HepG2 (cell line): Measurements from ENCODE around the gene AGR3. TPM values are rescaled to one million over a fixed set of nuclear protein-coding genes. Genes with fewer than 3 reads are reported as not detected.

Experiments used
- AKNA ChIP-seq: sonication (generic); formaldehyde crosslinking; IDR thresholded peaks from 2 replicates; pipeline ENCODE4 v1.4.0; 2020; ENCODE audit warnings: missing genetic modification reagents, borderline replicate concordance
- ATF7-NPFF ChIP-seq: sonication (generic); formaldehyde crosslinking; IDR thresholded peaks from 2 replicates; pipeline ENCODE4 v1.8.1; 2023; ENCODE audit warnings: mild to moderate bottlenecking, low read depth, missing genetic modification reagents, moderate library complexity
- CCDC6 ChIP-seq: sonication (generic); formaldehyde crosslinking; IDR thresholded peaks from 2 replicates; pipeline ENCODE4 v1.8.1; 2022; ENCODE audit warnings: mild to moderate bottlenecking, missing genetic modification reagents, moderate library complexity
- FOXC1 ChIP-seq: sonication (generic); formaldehyde crosslinking; IDR thresholded peaks from 2 replicates; pipeline ENCODE4 v1.8.0; 2022; ENCODE audit warnings: mild to moderate bottlenecking, missing genetic modification reagents, borderline replicate concordance
- IRF1 ChIP-seq: sonication (generic); formaldehyde crosslinking; IDR thresholded peaks from 2 replicates; pipeline ENCODE4 v1.4.0; 2020; ENCODE audit warnings: low read depth, mild to moderate bottlenecking, missing genetic modification reagents
- KDM3A ChIP-seq: IDR thresholded peaks from 2 replicates; pipeline ENCODE4 v1.6.1; 2018; ENCODE audit warnings: low read depth, missing compliant biosample characterization
- MNT ChIP-seq: fragments of 450-650 bp; IDR thresholded peaks from 2 replicates; pipeline ENCODE4 v1.6.1; 2016
- MXD4 ChIP-seq: IDR thresholded peaks from 2 replicates; pipeline ENCODE4 v1.6.1; 2016; ENCODE audit warnings: mild to moderate bottlenecking, missing biosample characterization, missing genetic modification reagents
- REPIN1 ChIP-seq: sonication (generic); formaldehyde crosslinking; IDR thresholded peaks from 2 replicates; pipeline ENCODE4 v1.8.0; 2022; ENCODE audit warnings: missing genetic modification reagents, low read depth, mild to moderate bottlenecking, borderline replicate concordance
- SRSF1 ChIP-seq: fragments of 200-400 bp; formaldehyde crosslinking; optimal IDR thresholded peaks from 2 replicates; pipeline ENCODE3; 2017; ENCODE audit warnings: mild to moderate bottlenecking, low read depth, low read length, moderate library complexity
- ZNF124 ChIP-seq: sonication (generic); formaldehyde crosslinking; IDR thresholded peaks from 2 replicates; pipeline ENCODE4 v1.4.0; 2020; ENCODE audit warnings: missing genetic modification reagents
- ZNF354B ChIP-seq: sonication (generic); formaldehyde crosslinking; IDR thresholded peaks from 2 replicates; pipeline ENCODE4 v1.8.0; 2022; ENCODE audit warnings: mild to moderate bottlenecking, missing genetic modification reagents
- ZNF431 ChIP-seq: sonication (generic); formaldehyde crosslinking; IDR thresholded peaks from 2 replicates; pipeline ENCODE4 v1.9.0; 2022; ENCODE audit warnings: missing genetic modification reagents, low read depth, mild to moderate bottlenecking, borderline replicate concordance
- ZNF503 ChIP-seq: sonication (generic); formaldehyde crosslinking; IDR thresholded peaks from 2 replicates; pipeline ENCODE4 v1.4.0; 2020; ENCODE audit warnings: missing genetic modification reagents
- ZNF83 ChIP-seq: sonication (generic); formaldehyde crosslinking; IDR thresholded peaks from 2 replicates; pipeline ENCODE4 v1.4.0; 2020; ENCODE audit warnings: missing genetic modification reagents, mild to moderate bottlenecking, borderline replicate concordance
- polyA plus RNA-seq, 8 experiments: library from polyadenylated mRNA; depleted of rRNA in 3 of 8; stranded (reverse) in 7 of 8; unstranded in 1 of 8; fragments of >200 nt; fragmentation: Illumina TruSeq in 4 of 8; extraction: Trizol in 4 of 8; gene quantifications; 2 replicates each; pipeline versions ENCODE4 v1.2.1 to v1.2.3, GENCODE V29; 2011 to 2016; ENCODE audit warnings: low read depth in 4 of 8, missing spikeins in 1 of 8, mixed read lengths in 1 of 8; ENCODE audit not compliant: insufficient read depth in 1 of 8
- total RNA-seq, 5 experiments: library from RNA; depleted of rRNA; stranded (reverse); fragments of >200 nt; fragmentation: Illumina TruSeq; extraction: Trizol; gene quantifications; 2 replicates each; pipeline ENCODE4 v1.2.3, GENCODE V29; 2016; ENCODE audit warnings: low read depth in 1 of 5
- TF ChIP-seq, protein P1 (sequence below): sonication (generic); formaldehyde crosslinking; conservative IDR thresholded peaks from 2 replicates; pipeline ENCODE4 v1.4.0; 2020; ENCODE audit warnings: missing genetic modification reagents
- TF ChIP-seq, protein P2 (sequence below): sonication (generic); formaldehyde crosslinking; IDR thresholded peaks from 2 replicates; pipeline ENCODE4 v1.8.1; 2023; ENCODE audit warnings: missing genetic modification reagents, mild to moderate bottlenecking, borderline replicate concordance
- TF ChIP-seq, protein P3 (sequence below): sonication (generic); IDR thresholded peaks from 2 replicates; pipeline ENCODE4 v1.6.1; 2016; ENCODE audit warnings: low read depth, borderline replicate concordance

The AGR3 gene
- total and polyA plus RNA-seq, 2 of the 13 experiments (the other 11 are each of a cell fraction or from before 2014, with no cell fraction given): not detected

GRCh38 chr7:16914771-16915170 is 33.0 kb upstream of the AGR3 start (continued):
- TF ChIP-seq, protein P1, sequence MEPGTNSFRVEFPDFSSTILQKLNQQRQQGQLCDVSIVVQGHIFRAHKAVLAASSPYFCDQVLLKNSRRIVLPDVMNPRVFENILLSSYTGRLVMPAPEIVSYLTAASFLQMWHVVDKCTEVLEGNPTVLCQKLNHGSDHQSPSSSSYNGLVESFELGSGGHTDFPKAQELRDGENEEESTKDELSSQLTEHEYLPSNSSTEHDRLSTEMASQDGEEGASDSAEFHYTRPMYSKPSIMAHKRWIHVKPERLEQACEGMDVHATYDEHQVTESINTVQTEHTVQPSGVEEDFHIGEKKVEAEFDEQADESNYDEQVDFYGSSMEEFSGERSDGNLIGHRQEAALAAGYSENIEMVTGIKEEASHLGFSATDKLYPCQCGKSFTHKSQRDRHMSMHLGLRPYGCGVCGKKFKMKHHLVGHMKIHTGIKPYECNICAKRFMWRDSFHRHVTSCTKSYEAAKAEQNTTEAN (CRISPR knock-in tag): no peak
- TF ChIP-seq ZNF83 (CRISPR knock-in tag) (no peak), IRF1 (no peak), FOXC1 (no peak), CCDC6 (CRISPR knock-in tag) (0 out of 2 replicates have a peak, but pooled peaks have one; percentile 40), AKNA (CRISPR knock-in tag) (no peak), ZNF354B (CRISPR knock-in tag) (no peak), MXD4 (CRISPR knock-in tag) (no peak), REPIN1 (CRISPR knock-in tag) (no peak), KDM3A (CRISPR knock-in tag) (peak; percentile 42; the same call in 1 of the 2 replicates), ZNF124 (CRISPR knock-in tag) (no peak), ATF7-NPFF (CRISPR knock-in tag) (no peak), SRSF1 (no peak), MNT (no peak), ZNF431 (CRISPR knock-in tag) (no peak), ZNF503 (CRISPR knock-in tag) (no peak)
- TF ChIP-seq, protein P2, sequence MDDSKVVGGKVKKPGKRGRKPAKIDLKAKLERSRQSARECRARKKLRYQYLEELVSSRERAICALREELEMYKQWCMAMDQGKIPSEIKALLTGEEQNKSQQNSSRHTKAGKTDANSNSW: no peak
- TF ChIP-seq, protein P3, sequence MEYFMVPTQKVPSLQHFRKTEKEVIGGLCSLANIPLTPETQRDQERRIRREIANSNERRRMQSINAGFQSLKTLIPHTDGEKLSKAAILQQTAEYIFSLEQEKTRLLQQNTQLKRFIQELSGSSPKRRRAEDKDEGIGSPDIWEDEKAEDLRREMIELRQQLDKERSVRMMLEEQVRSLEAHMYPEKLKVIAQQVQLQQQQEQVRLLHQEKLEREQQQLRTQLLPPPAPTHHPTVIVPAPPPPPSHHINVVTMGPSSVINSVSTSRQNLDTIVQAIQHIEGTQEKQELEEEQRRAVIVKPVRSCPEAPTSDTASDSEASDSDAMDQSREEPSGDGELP: no peak
